ENCODE results near the gene CES1. TPM values are rescaled to one million over a fixed set of nuclear protein-coding genes. Genes with fewer than 3 reads are reported as not detected.

Gene CES1
- total RNA-seq = 0.60 TPM in 1 of 2 replicates, not detected in the other

DNA sequence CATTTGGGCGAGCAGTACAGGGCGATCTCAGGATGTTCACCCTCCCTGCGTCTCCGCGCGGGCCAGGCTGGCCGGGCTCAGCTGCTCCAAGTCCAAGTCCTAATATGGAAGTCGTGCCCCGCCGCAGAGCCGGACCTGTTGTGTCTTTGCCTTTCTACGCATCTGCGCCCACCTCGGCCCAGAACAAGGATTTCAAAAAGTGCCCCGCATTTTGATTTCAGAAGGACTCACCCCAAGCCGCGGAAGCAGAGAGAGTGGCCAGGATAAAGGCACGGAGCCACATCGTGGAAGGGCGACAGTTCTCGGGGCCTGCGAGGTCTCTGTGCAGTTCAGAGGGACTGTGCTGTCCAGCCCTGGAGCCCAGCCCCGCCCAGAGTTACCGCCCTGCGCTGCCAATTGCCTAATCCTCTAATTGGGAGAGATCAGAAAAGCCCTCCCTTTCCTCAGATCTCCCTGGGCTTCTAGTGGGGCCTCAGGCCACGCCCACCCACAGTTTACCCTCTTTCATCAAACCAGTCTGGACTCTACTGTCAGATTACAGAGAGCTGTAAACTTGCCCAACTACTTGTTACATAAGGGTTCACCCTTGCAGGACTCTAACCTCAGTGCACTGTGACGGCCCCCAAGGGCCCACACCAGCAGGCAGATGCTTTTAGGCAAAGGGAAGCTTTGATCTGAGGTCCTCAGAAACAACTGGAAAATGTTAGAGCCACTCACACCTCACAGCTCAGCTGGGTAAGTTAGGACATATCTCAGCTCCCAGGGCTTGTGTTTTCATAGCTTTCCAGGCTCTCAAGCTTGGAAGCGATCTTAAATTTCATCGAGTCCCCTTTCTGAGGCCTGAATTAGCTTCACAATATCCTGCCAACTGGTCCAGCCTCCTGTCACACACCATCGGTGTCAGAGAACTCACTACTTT lies at the start of gene CES1:
Gene CES1, minus strand, starts transcription at position 324 of the 919 bp plus-strand sequence. Its CDS starts 41 bp downstream, at position 283.

DNA sequence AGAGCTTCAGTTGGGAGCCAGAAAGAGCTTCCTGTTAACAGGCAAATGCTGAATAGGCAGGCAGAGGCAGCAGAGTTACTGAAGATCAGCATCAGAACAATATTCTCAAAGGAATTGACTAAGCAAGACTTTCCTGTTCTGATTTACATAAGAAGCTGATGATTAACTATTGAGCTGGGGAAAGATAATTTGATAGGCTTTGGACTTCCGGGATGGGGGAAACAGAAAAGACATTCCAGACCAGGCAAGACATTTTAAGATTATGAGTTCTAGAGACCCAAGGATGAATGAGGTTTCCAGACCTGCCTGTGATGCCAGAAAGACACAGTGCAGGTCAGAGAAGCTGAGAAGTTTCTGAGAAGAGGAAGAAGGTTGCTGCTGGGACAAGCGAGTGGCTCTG lies 42.4 kb upstream of the CES1 start, which contains the start of gene CES5A:
Gene CES5A, minus strand, starts transcription at position 101 of the 400 bp plus-strand sequence. CDS start 152 bp downstream, outside the sequence.

Other genes starting within 250 kb of the CES1 start
- gene SLC6A2, start 177.1 kb downstream of the CES1 start, total RNA-seq = not detected in 2 replicates
- gene CES5A, start 42.3 kb upstream of the CES1 start, total RNA-seq = not detected in 2 replicates

Data from bronchial smooth muscle cell (primary cell).